GM19328 (cell line): ENCODE results near the gene ZNF821.
"Not testable (repeated sequence)": the region's sequence is repeated elsewhere in the genome, so short reads cannot be mapped to it uniquely, and the experiment has no call there.

Source experiments
- ATAC-seq: cut with Tn5 transposase; IDR thresholded peaks from one replicate; pipeline ENCODE4 v1.9.1; 2021; ENCODE audit warnings: mild to moderate bottlenecking, moderate library complexity; ENCODE audit not compliant: unreplicated experiment

ZNF821 gene, protein sequence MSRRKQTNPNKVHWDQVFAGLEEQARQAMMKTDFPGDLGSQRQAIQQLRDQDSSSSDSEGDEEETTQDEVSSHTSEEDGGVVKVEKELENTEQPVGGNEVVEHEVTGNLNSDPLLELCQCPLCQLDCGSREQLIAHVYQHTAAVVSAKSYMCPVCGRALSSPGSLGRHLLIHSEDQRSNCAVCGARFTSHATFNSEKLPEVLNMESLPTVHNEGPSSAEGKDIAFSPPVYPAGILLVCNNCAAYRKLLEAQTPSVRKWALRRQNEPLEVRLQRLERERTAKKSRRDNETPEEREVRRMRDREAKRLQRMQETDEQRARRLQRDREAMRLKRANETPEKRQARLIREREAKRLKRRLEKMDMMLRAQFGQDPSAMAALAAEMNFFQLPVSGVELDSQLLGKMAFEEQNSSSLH

DNA sequence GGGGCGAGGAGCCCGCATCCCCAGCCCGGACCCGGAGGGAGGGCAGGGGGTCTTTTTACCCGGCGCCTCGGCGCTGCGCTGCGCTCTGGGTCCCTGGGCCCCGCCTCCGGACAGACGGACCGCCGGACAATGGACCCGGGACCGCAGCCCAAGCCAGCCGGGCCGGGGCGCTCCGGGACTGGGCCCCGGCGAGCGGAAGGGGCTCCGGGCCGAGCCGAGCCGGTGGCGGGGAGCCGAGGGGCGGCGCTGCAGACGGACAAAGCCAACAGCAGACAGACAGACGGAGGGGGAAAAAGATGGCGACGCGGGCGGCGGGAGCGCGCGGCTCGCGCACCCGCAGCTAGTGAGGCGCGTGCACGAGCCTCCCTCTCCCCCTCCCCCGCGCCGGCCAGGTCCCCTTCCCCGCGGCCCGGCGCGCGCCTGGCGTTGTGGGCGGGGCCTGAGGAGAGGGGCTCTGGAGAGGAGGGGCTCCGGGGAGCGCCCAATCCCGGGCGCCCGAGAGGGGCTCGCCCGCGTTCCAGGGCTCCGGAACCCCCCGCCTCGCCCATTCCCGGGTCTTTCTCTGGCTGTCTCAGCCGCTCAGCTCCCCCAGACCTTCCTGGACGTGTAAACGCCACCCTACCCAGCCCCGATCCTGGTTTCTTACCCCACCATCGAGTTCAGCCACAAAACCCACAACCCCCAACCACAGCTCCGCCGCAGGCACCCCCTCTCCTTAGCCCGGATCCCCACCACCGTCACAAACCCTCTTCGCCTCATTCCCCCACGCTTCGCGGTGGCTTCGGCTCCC, at the start of gene ZNF821:
ZNF821 (minus strand) TSS at position 334 of the 790 bp plus-strand sequence. CDS start 4,236 bp downstream, outside the sequence.
- peak; percentile 50 for ATAC-seq

GRCh38 chr16:71933017-71933416, 49.0 kb upstream of the ZNF821 start:
- no peak for ATAC-seq

DNA sequence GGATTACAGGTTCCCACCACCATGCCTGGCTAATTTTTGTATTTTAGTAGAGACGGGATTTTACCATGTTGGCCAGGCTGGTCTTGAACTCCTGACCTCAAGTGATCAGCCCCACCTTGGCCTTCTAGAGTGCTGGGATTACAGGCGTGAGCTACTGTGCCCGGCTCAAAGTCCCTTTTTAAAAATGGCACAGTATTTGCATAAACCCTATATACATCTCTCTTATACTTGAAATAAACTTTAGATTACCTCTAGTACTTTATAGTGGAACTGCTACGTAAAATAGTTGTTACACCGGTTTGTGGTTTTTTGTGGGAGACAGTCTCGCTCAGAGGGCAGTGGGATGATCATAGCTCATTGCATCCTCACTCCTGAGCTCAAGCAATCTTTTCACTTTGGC, 47.6 kb upstream of the ZNF821 start:
- ATAC-seq, result no peak

GRCh38 chr16:71931001-71931400, 47.0 kb upstream of the ZNF821 start:
- ATAC-seq, result no peak

DNA sequence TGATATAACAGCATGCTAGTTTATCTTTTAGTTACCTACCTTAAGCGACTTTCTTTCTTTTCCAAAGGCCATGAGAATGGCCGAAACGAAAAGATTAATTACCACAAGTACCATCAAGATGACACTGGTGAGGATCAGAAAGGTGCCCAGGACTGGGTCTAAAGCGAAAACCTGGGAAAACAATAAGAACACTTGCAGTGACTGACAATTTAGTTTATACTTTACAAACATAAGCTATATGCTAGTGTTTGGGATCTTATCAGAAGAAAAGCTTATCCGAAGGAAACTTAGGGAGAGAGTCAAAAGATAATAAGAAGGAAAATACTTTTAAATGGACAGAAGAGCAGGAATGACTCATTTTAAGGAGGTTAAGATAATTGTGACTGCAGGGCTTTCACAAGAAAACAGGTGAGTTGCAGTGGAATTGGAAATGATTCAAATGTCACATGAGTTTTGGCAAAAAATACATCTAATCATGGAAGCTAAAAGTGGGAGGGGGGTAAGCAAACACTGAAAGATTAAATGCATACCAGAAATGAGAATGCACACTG, 46.1 kb upstream of the ZNF821 start:
- no peak for ATAC-seq

DNA sequence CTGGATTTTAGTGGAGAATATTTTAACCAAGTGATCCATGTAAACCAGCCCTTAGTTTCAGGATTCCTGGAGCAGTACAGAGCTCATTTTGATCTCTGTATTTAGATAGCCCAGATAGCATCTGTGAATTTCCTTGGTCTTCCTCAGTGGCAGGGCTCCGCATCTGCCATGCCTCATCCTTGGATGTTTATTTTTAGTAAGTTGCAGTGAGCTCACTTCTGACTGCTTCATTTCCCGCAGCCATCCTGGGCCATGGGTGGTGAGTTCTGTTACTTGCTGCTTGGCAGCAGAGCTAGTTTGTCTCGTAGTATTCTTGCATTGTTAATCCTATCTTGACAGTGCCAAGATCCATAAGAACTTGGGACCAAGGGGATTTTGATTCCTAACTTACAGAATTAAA, 45.1 kb upstream of the ZNF821 start:
- no peak for ATAC-seq

- no peak for ATAC-seq
These were observed 43.8 kb upstream of the ZNF821 start for GRCh38 chr16:71927787-71928186.

- no peak for ATAC-seq
These were observed 43.4 kb upstream of the ZNF821 start for GRCh38 chr16:71927383-71927782.

- ATAC-seq, result no peak
These were observed 40.7 kb upstream of the ZNF821 start for GRCh38 chr16:71924710-71925109.

GRCh38 chr16:71923941-71924690, 40.1 kb upstream of the ZNF821 start:
- ATAC-seq, result no peak

DNA sequence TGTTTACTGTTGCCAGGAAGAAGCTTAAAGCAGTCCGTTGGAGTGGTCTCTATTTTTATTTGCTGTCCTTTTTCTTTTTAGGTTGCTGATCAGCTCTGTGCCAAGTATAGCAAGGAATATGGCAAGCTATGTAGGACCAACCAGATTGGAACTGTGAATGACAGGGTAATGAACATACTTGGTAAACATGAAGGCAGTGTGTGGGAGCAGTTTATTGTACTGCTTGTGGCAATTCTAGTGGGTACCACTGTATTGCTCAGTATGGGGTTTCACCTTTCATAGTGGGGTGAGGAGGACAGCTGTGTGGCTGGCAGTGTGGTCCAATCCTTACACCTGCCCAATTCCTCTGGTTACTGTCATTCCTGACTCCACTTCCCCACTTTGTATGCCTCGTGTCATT, 36.7 kb upstream of the ZNF821 start:
- no peak for ATAC-seq

GRCh38 chr16:71919035-71919434, 35.1 kb upstream of the ZNF821 start:
- peak; percentile 79 for ATAC-seq

- ATAC-seq, result no peak
These were observed 33.9 kb upstream of the ZNF821 start for GRCh38 chr16:71917900-71918299.

- ATAC-seq, result no peak
These were observed 32.5 kb upstream of the ZNF821 start for GRCh38 chr16:71916397-71916920.

DNA sequence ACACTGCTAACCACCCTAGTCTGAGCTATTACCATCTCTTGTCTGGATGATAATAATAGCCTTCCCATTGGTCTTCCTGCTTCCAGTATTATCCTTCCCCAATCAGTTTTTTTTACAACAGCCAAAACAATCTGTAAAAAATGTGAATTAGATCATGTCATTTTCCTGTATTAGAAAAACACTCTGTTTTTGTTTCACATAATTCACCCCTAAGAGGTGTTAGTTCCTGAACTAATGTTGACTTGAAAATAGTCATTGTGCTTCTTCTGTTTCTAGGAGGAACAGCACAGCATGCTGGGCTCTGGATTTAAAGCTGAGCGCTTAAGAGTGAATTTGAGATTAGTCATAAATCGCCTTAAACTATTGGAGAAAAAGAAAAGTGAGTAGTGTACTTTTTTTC, 31.4 kb upstream of the ZNF821 start:
- ATAC-seq, result no peak

- ATAC-seq, result no peak
These were observed 30.8 kb upstream of the ZNF821 start for GRCh38 chr16:71914802-71915201.

- ATAC-seq, result no peak
These were observed 28.7 kb upstream of the ZNF821 start for GRCh38 chr16:71912534-71913275.

DNA sequence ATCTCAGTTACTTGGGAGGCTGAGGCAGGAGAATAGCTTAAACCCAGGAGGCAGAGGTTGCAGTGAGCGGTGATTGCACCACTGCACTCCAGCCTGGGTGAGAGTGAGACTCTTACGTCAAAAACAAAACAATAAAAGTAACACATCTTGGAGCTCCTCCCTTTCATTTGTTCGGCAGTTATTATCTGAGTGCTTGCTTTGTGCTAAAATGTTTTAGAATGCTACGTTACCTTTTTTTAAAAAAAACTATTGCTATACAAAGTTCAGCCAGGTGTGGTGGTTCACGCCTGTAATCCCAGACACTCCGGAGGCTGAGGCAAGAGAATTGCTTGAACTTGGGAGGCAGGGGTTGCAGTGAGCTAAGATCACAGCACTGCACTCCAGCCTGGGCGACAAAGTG, 27.1 kb upstream of the ZNF821 start:
- ATAC-seq, result no peak

DNA sequence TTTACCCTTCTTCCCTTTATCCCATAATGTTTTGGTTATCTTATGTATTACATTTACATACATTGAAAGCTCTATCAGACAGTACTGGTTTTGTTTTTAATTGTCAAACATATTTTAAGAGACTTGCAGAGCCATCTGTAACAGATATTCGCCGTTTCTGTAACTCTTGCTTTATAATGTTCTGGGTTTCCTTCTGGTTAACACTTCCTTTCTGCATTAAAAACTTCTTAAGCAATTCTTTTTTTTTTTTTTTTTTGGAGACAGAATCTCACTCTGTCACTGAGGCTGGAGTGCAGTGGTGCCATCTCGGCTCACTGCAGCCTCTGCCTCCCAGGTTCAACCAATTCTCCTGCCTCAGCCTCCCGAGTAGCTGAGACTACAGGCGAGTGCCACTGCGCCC, 21.8 kb upstream of the ZNF821 start:
- not testable (repeated sequence) for ATAC-seq

DNA sequence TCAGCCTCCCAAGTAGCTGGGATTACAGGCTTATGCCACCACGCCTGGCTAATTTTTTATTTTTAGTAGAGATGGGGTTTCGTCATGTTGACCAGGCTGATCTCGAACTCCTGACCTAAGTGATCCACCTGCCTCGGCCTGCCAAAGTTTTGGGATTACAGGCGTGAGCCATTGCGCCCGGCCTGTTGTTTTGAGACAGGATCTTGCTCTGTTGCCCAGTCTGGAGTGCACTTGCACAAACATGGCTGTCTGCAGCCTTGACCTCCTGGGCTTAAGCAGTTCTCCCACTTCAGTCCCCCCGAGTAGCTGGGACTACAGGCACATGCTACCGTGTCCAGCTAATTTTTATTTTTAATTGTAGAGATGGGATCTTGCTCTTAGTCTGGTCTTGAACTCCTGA, 20.3 kb upstream of the ZNF821 start:
- no peak for ATAC-seq
